ENCODE measurements around the gene CORIN. TPM values are rescaled to one million over a fixed set of nuclear protein-coding genes. Genes with fewer than 3 reads are reported as not detected.

The CORIN gene
- total RNA-seq, 1 experiment from 2014 or later, result 3.5 TPM

DNA sequence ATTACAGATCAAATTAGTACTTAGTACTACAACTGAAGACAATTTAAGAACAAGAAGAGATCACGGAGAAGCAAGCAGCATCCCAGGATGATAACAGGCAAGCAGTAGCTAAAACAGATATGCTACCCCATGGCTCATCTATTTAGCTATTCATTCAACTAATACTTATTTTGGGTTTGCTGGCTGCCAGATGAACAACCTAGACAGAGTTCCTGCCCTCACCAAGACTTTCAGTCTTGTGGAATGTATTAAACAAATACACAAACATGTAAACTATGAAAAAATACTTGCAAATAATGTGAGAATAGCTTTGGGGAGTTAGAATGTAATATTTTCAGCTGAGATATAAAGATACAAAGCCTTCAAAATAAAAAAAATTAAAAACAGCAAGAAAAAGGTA lies 2.4 kb upstream of the CORIN start:
- intact Hi-C loops (cut with micrococcal nuclease), result no loop called here
- Histone ChIP-seq H3K4me2 (ENCODE audit: low read length) (no peak overlapping the region), H3K9me3 (ENCODE audit: control insufficient read depth in 1 of 2, insufficient read depth in 1 of 2, low read depth in 1 of 2, low read length in 2 of 2) (no peaks in the 10 kb centered on the region), H3K9me2 (ENCODE audit: insufficient read depth) (no peaks in the 10 kb centered on the region), H3K79me2 (ENCODE audit: insufficient read depth, low read length) (no peaks in the 10 kb centered on the region), H3K4me3 (replicated peaks in 1 of 2; ENCODE audit: low read depth in 1 of 2, low read length in 2 of 2) (no peak overlapping the region), H3K27me3 (ENCODE audit: insufficient read depth, low read length) (no peaks in the 10 kb centered on the region), H2AFZ (ENCODE audit: low read depth, low read length, poor library complexity, severe bottlenecking) (no peak overlapping the region), H3K9ac (ENCODE audit: low read length) (no peak overlapping the region), H4K20me1 (ENCODE audit: insufficient read depth) (no peaks in the 10 kb centered on the region), H3K36me3 (ENCODE audit: control insufficient read depth in 1 of 2, insufficient read depth in 2 of 2, low read length in 2 of 2) (peaks cover 0 to 8% of the 10 kb centered on the region in 2 experiments; a peak in 2 of 4 replicates), H3K27ac (ENCODE audit: low read depth, low read length) (no peak overlapping the region), H3K4me1 (ENCODE audit: control insufficient read depth in 1 of 2, insufficient read depth in 2 of 2, low read length in 2 of 2) (no peaks in the 10 kb centered on the region)
- no peak for DNase-seq (ENCODE audit: low read depth, low spot score)
- ChIA-PET RAD21 (ENCODE audit: low non-redundant PET in 1 of 2, low total read pairs in 2 of 2, uncharacterized antibody in 2 of 2, unreplicated experiment in 2 of 2) (no interaction called here), CTCF (no interaction called here), POLR2A (interaction anchor here (0.5 kb wide), 1 partner anchor 1246 kb away, joined by 4 read pairs; no protein-coding TSS in a partner anchor)
- BruUV-seq (replicated peaks), result no TSS peak
- TF ChIP-seq, protein P1, sequence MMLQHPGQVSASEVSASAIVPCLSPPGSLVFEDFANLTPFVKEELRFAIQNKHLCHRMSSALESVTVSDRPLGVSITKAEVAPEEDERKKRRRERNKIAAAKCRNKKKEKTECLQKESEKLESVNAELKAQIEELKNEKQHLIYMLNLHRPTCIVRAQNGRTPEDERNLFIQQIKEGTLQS (IDR thresholded peaks at IDR 0.05), result no peak
- TF ChIP-seq, protein P2, sequence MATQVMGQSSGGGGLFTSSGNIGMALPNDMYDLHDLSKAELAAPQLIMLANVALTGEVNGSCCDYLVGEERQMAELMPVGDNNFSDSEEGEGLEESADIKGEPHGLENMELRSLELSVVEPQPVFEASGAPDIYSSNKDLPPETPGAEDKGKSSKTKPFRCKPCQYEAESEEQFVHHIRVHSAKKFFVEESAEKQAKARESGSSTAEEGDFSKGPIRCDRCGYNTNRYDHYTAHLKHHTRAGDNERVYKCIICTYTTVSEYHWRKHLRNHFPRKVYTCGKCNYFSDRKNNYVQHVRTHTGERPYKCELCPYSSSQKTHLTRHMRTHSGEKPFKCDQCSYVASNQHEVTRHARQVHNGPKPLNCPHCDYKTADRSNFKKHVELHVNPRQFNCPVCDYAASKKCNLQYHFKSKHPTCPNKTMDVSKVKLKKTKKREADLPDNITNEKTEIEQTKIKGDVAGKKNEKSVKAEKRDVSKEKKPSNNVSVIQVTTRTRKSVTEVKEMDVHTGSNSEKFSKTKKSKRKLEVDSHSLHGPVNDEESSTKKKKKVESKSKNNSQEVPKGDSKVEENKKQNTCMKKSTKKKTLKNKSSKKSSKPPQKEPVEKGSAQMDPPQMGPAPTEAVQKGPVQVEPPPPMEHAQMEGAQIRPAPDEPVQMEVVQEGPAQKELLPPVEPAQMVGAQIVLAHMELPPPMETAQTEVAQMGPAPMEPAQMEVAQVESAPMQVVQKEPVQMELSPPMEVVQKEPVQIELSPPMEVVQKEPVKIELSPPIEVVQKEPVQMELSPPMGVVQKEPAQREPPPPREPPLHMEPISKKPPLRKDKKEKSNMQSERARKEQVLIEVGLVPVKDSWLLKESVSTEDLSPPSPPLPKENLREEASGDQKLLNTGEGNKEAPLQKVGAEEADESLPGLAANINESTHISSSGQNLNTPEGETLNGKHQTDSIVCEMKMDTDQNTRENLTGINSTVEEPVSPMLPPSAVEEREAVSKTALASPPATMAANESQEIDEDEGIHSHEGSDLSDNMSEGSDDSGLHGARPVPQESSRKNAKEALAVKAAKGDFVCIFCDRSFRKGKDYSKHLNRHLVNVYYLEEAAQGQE (IDR thresholded peaks at IDR 0.05; ENCODE audit: low read depth), result no peak
- TF ChIP-seq EGR1 (IDR thresholded peaks at IDR 0.05; ENCODE audit: low read depth) (no peak), POLR2A (IDR thresholded peaks at IDR 0.05; ENCODE audit: borderline replicate concordance, extremely low read depth, insufficient read depth, insufficient read length) (no peak), SP1 (IDR thresholded peaks at IDR 0.05; ENCODE audit: low read depth) (no peak), RAD21 (IDR thresholded peaks at IDR 0.05; ENCODE audit: low read depth) (no peak), JUND (IDR thresholded peaks at IDR 0.05) (no peak), YY1 (IDR thresholded peaks at IDR 0.05; ENCODE audit: extremely low read depth, insufficient replicate concordance, low read depth, low read length) (no peak), EZH2phosphoT487 (IDR thresholded peaks at IDR 0.05; ENCODE audit: borderline replicate concordance) (no peak), ELF1 (IDR thresholded peaks at IDR 0.05; ENCODE audit: borderline replicate concordance, low read depth) (no peak), ZFX (IDR thresholded peaks at IDR 0.05) (no peak), SIN3A (IDR thresholded peaks at IDR 0.05; ENCODE audit: low read depth) (no peak), FOSL1 (IDR thresholded peaks at IDR 0.05; ENCODE audit: low read depth) (no peak), SRF (IDR thresholded peaks at IDR 0.05; ENCODE audit: low read depth) (no peak), CBX3 (IDR thresholded peaks at IDR 0.05; ENCODE audit: low read depth) (no peak)
- TF ChIP-seq, protein P3, sequence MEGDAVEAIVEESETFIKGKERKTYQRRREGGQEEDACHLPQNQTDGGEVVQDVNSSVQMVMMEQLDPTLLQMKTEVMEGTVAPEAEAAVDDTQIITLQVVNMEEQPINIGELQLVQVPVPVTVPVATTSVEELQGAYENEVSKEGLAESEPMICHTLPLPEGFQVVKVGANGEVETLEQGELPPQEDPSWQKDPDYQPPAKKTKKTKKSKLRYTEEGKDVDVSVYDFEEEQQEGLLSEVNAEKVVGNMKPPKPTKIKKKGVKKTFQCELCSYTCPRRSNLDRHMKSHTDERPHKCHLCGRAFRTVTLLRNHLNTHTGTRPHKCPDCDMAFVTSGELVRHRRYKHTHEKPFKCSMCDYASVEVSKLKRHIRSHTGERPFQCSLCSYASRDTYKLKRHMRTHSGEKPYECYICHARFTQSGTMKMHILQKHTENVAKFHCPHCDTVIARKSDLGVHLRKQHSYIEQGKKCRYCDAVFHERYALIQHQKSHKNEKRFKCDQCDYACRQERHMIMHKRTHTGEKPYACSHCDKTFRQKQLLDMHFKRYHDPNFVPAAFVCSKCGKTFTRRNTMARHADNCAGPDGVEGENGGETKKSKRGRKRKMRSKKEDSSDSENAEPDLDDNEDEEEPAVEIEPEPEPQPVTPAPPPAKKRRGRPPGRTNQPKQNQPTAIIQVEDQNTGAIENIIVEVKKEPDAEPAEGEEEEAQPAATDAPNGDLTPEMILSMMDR (IDR thresholded peaks at IDR 0.05 in 2 of 3, conservative IDR thresholded peaks at IDR 0.05 in 1 of 3; ENCODE audit: borderline replicate concordance in 1 of 3, insufficient read depth in 1 of 3, low read depth in 2 of 3, low read length in 2 of 3), result no peak
- TF ChIP-seq, protein P4, sequence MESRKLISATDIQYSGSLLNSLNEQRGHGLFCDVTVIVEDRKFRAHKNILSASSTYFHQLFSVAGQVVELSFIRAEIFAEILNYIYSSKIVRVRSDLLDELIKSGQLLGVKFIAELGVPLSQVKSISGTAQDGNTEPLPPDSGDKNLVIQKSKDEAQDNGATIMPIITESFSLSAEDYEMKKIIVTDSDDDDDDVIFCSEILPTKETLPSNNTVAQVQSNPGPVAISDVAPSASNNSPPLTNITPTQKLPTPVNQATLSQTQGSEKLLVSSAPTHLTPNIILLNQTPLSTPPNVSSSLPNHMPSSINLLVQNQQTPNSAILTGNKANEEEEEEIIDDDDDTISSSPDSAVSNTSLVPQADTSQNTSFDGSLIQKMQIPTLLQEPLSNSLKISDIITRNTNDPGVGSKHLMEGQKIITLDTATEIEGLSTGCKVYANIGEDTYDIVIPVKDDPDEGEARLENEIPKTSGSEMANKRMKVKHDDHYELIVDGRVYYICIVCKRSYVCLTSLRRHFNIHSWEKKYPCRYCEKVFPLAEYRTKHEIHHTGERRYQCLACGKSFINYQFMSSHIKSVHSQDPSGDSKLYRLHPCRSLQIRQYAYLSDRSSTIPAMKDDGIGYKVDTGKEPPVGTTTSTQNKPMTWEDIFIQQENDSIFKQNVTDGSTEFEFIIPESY (IDR thresholded peaks at IDR 0.05; ENCODE audit: extremely low read depth, insufficient replicate concordance, low read length), result no peak
- no peak for ATAC-seq

Data from HCT116 (cell line).